GM12892 (cell line): ENCODE results near the gene SMC1A.

Experiments used
- POLR2A ChIP-seq: IDR thresholded peaks from 2 replicates; pipeline ENCODE4 v1.6.1; 2011; ENCODE audit warnings: low read depth, low read length, control low read depth
- POLR2AphosphoS5 ChIP-seq: IDR thresholded peaks from 2 replicates; pipeline ENCODE4 v1.6.1; 2011; ENCODE audit warnings: low read depth, low read length, control low read depth
- TAF1 ChIP-seq: IDR thresholded peaks from 2 replicates; pipeline ENCODE4 v1.6.1; 2011; ENCODE audit warnings: low read depth, mild to moderate bottlenecking, control low read depth, low read length, borderline replicate concordance

DNA sequence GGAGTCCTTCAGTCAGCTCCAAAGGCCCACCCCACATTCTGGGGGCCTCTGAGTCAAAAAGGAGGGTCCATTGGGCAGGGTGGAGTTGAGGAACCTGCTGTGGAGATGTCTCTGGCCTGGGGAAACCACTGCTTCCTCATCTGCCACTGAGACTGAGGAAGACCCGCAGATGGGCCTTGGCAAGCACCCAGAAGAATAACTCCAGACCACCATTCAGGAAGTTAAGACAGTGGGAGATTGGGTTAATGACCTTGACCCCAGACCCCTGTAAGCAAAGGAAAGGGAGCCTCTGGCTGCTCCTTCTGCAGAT is 19.8 kb upstream of the SMC1A start:
- TF ChIP-seq POLR2AphosphoS5, result no peak
- no peak for TF ChIP-seq POLR2A
- TF ChIP-seq TAF1, result no peak
